ENCODE results near the gene TTYH1.

DNA sequence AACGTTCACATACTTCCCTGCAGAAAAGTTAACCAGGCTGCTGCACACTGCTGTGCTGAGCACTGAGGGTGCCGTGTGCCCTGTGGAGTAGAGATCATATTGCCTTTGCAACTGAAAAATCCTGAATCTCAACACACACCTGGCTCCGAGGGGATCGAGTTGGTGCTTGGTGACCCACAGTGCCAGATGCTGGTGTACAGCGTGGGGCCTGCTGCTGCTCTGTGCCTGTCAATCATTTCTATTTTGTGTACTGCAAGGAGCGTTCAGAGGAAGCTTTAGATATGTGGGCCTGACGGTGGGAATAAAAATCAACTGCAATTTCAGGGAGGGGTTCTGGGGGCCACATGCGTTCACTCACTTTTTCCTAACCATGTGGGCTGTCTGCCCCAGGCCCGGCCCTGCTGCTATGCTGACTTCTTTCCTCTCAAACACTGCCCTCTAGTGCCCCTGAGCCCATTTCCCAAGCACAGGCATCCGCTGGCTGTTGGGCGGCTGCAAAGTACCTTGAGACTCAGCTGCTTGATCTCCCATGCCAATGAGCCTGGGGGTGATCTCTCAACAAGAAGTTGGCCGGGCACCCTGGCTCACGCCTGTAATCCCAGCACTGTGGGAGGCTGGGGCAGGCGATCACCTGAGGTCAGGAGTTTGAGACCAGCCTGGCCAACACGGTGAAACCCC, 24.0 kb downstream of the TTYH1 start:
- no peak for TF ChIP-seq EZH2 (IDR thresholded peaks at IDR 0.05; ENCODE audit: low read length, missing control alignments)
- TF ChIP-seq, protein P1, sequence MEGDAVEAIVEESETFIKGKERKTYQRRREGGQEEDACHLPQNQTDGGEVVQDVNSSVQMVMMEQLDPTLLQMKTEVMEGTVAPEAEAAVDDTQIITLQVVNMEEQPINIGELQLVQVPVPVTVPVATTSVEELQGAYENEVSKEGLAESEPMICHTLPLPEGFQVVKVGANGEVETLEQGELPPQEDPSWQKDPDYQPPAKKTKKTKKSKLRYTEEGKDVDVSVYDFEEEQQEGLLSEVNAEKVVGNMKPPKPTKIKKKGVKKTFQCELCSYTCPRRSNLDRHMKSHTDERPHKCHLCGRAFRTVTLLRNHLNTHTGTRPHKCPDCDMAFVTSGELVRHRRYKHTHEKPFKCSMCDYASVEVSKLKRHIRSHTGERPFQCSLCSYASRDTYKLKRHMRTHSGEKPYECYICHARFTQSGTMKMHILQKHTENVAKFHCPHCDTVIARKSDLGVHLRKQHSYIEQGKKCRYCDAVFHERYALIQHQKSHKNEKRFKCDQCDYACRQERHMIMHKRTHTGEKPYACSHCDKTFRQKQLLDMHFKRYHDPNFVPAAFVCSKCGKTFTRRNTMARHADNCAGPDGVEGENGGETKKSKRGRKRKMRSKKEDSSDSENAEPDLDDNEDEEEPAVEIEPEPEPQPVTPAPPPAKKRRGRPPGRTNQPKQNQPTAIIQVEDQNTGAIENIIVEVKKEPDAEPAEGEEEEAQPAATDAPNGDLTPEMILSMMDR (conservative IDR thresholded peaks at IDR 0.05 in 1 of 2, IDR thresholded peaks at IDR 0.05 in 1 of 2; ENCODE audit: low read depth in 1 of 2, low read length in 2 of 2), result peak; percentile 38 to 56

Data from fibroblast of lung (primary cell).